Calu3 (cell line): ENCODE measurements around the gene SLC6A16. TPM values are rescaled to one million over a fixed set of nuclear protein-coding genes. Genes with fewer than 3 reads are reported as not detected.
"Not testable (repeated sequence)": the region's sequence is repeated elsewhere in the genome, so short reads cannot be mapped to it uniquely, and the experiment has no call there.

Experiments
- Bru-seq: library from RNA; stranded (reverse); fragments of 400-500 nt; gene quantifications from one replicate; lab custom pipeline; 2021; lab: Mats Ljungman, UMichigan
- BruChase-seq, 2 experiments: library from RNA; stranded (reverse); fragments of 400-500 nt; gene quantifications; one replicate each; lab custom pipeline; 2021; lab: Mats Ljungman, UMichigan
- BruUV-seq: library from RNA; stranded (reverse); fragments of 400-500 nt; replicated peaks from 2 replicates; lab custom pipeline; 2021; lab: Mats Ljungman, UMichigan
- CTCF ChIA-PET: fragments of 300-600 bp; sonication (Branson Sonifier 250); formaldehyde crosslinking; loops from one replicate; lab custom pipeline; 2022; ENCODE audit warnings: antibody characterized with exemption; lab: Charles Lee
- DNase-seq: peaks from one replicate; pipeline ENCODE4 v3.0.0; 2022
- H3K27ac Mint-ChIP-seq: one replicate; pipeline ENCODE4 v1.8.0; 2022; ENCODE audit warnings: mixed read lengths; ENCODE audit not compliant: unreplicated experiment
- H3K27me3 Mint-ChIP-seq: one replicate; pipeline ENCODE4 v1.8.0; 2022; ENCODE audit warnings: mixed read lengths; ENCODE audit not compliant: unreplicated experiment
- H3K36me3 Mint-ChIP-seq: one replicate; pipeline ENCODE4 v1.8.0; 2022; ENCODE audit warnings: mild to moderate bottlenecking, moderate library complexity, mixed read lengths; ENCODE audit not compliant: insufficient read depth, unreplicated experiment
- H3K4me1 Mint-ChIP-seq: one replicate; pipeline ENCODE4 v1.8.0; 2022; ENCODE audit warnings: mild to moderate bottlenecking, low read depth, mixed read lengths; ENCODE audit not compliant: unreplicated experiment
- H3K4me3 Mint-ChIP-seq: one replicate; pipeline ENCODE4 v1.8.0; 2022; ENCODE audit warnings: mild to moderate bottlenecking, low read depth, moderate library complexity, mixed read lengths; ENCODE audit not compliant: unreplicated experiment
- H3K9me3 Mint-ChIP-seq: one replicate; pipeline ENCODE4 v1.8.0; 2022; ENCODE audit warnings: low read depth, mixed read lengths; ENCODE audit not compliant: unreplicated experiment
- CTCF ChIP-seq: fragments of 200-600 bp; IDR thresholded peaks from one replicate; pipeline ENCODE4 v1.8.0; 2022; ENCODE audit warnings: antibody characterized with exemption; ENCODE audit not compliant: unreplicated experiment
- intact Hi-C: fragments of 100-400 bp; cut with micrococcal nuclease; formaldehyde crosslinking; loops from one replicate; pipeline ENCODE4 v1.10.0; 2022; ENCODE audit not compliant: unreplicated experiment
- long read RNA-seq: library from polyadenylated mRNA; stranded (forward); transcript quantifications from one replicate; pipeline ENCODE4 v2.0.0, GENCODE V29; 2022
- total RNA-seq: library from RNA; stranded (reverse); gene quantifications from 2 replicates; pipeline ENCODE4 v1.2.3, GENCODE V29; 2022

Gene SLC6A16
- not detected in 2 replicates for total RNA-seq
- percentile 25 among the genes with signal in this experiment for Bru-seq, nascent RNA
- percentile 31 among the genes with signal in this experiment for BruChase-seq, experiment 1, labeled RNA remaining after a 6-hour chase
- BruChase-seq, experiment 2, labeled RNA remaining after a 2-hour chase = percentile 28 among the genes with signal in this experiment
- long read RNA-seq = 0 reads

- H3K27me3 Mint-ChIP-seq = peaks cover 32% of the 10 kb centered on the region
- intact Hi-C loops = no loop called here
- CTCF ChIA-PET = no interaction called here
- no peak within 1 kb of the TSS for H3K4me3 Mint-ChIP-seq
- TF ChIP-seq CTCF = no peak
- H3K4me1 Mint-ChIP-seq = no peaks in the 10 kb centered on the region
- no peaks in the 10 kb centered on the region for H3K36me3 Mint-ChIP-seq
- no TSS peak for BruUV-seq
- DNase-seq = no peak
- no peak within 1 kb of the TSS for H3K27ac Mint-ChIP-seq
- H3K9me3 Mint-ChIP-seq = peaks cover 3% of the 10 kb centered on the region
These were observed at the start of gene SLC6A16 for GRCh38 chr19:49324801-49325576. Gene SLC6A16 (minus strand): TSS chr19:49325191. CDS start chr19:49311347, 13,844 bp downstream.

GRCh38 chr19:49373174-49373573 is 48.2 kb upstream of the SLC6A16 start:
- H3K9me3 Mint-ChIP-seq, H3K4me1 Mint-ChIP-seq, intact Hi-C loops, H3K27ac Mint-ChIP-seq, DNase-seq, H3K4me3 Mint-ChIP-seq, H3K36me3 Mint-ChIP-seq, CTCF ChIA-PET, BruUV-seq: not testable (repeated sequence)
- peaks cover 51% of the 10 kb centered on the region for H3K27me3 Mint-ChIP-seq

GRCh38 chr19:49371184-49371583 is 46.2 kb upstream of the SLC6A16 start:
- no peak for DNase-seq
- Mint-ChIP-seq H3K27ac (no peak overlapping the region), H3K36me3 (peaks cover 3% of the 10 kb centered on the region), H3K4me3 (no peak overlapping the region), H3K9me3 (peaks cover 6% of the 10 kb centered on the region), H3K27me3 (peaks cover 41% of the 10 kb centered on the region), H3K4me1 (no peaks in the 10 kb centered on the region)
- BruUV-seq = no TSS peak
- intact Hi-C loops = no loop called here
- TF ChIP-seq CTCF = no peak
- CTCF ChIA-PET = no interaction called here

- CTCF ChIA-PET = no interaction called here
- Mint-ChIP-seq H3K9me3 (peaks cover 6% of the 10 kb centered on the region), H3K27me3 (peaks cover 22% of the 10 kb centered on the region), H3K4me1 (no peaks in the 10 kb centered on the region), H3K4me3 (no peak overlapping the region), H3K36me3 (peaks cover 3% of the 10 kb centered on the region), H3K27ac (no peak overlapping the region)
- TF ChIP-seq CTCF = no peak
- intact Hi-C loops = no loop called here
- no peak for DNase-seq
- no TSS peak for BruUV-seq
These were observed 43.8 kb upstream of the SLC6A16 start for GRCh38 chr19:49368711-49369358.
